ENCODE results near the gene CAMKK1.
"Not testable (repeated sequence)": the region's sequence is repeated elsewhere in the genome, so short reads cannot be mapped to it uniquely, and the experiment has no call there.

Gene CAMKK1

DNA sequence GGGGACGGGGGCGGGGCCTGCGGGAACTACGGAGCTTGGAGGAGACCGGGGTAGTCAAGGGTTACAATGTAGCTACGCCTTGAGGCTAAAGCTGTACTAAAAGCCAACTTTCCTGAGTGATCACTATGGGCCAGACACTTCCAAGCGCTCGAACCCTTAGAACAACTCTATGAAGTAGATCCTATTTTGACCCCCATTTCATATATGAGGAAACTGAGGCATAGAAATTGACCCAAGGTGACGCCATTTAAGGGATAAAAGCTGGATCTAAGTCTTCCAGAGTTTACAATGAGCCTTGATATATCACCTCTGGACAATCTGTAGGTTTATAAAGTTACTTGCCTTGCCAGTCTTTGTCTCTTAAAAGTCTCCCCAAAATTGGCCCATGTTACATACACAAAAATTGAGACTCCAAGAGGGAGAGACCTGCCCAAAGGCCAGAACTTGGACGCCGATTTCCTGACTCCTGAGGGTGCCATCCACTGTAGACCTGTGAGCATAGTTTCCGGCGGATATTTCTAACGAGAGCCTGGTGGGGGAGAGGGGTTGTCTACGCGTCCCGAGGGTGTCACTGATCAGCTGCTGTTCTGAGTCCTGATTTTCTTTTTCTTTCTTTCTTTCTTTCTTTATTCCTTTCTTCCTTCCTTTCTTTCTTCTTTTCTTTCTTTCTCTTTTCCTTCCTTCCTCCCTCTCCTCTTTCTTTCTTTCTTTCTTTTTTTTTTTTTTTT is 46.3 kb downstream of the CAMKK1 start:
- DNase-seq (ENCODE audit: low read depth in 2 of 2): no peak

DNA sequence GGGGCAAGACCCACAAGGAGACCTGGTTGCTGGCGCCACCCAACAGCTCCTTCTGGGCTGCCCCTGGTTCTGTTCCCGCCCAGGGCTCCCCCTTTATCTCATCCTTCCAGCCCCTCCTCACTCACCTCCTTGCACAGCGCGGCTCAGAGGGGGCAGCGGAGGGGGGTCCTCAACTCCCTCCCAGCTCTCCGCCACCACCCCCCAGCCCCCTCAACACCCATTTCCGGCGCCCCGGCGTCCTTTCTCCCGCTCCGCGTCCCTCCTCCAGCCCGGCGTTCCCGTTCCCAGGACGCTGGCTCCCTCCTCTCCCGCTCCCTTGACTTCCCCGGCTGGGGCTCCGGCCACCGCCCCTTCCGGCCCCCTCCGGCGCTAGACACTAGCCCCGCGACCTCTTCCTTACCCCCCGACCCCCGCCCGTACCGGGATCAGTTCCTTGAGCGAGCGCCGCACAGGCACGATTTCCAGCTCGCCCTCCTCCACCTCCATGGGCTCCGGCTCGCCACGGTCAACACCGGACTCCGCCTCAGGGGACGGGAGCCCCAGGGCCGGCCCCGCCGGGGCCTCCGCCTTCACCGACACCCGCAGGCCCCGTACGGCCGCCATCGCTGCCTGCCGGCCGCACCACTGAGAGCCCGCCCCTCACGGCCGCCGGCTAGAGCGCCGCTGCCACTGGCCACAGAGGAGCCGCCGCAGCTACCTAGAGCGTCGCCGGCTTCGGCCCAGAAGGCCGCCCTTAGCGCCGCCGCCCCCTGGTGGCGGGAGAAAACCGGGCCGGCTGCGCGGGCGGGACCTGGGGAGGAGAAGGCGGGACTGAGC is 47.0 kb downstream of the CAMKK1 start, which contains the start of gene NCBP3:
Gene NCBP3 (minus strand): TSS at position 626 of the 816 bp plus-strand sequence. CDS start 23 bp downstream, at position 603.
- peak; percentile 77 to 78 for DNase-seq (ENCODE audit: low read depth in 2 of 2)

DNA sequence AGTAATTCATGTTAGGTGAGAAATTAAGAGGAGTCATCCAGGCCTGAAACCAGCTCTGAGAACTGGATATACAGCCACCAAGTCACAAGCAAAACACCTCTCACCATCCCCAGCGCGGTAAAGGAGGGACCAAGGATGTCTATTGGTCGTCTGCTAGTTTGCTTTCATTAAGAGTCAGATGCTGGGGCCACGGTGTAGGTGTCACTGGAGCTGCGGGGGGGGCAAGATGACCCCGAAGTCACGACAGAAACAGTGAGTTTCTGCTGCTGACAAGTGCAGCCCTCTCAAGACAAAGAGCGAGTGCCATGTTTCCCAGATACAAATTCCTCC is 47.6 kb downstream of the CAMKK1 start:
- DNase-seq (ENCODE audit: low read depth in 2 of 2): no peak

DNA sequence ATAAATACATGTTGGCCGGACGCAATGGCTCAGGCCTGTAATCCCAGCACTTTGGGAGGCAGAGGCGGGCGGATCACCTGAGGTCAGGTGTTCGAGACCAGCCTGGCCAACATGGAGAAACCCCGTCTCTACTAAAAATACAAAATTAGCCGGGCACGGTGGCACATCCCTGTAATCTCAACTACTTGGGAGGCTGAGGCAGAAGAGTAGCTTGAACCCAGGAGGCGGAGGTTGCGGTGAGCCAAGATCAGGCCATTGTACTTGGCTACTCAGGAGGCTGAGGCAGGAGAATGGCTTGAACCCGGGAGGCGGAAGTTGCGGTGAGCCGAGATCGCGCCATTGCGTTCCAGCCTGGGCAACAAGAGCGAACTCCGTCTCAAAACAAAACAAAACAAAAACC is 48.3 kb downstream of the CAMKK1 start:
- DNase-seq (ENCODE audit: low read depth in 2 of 2): not testable (repeated sequence)

DNA sequence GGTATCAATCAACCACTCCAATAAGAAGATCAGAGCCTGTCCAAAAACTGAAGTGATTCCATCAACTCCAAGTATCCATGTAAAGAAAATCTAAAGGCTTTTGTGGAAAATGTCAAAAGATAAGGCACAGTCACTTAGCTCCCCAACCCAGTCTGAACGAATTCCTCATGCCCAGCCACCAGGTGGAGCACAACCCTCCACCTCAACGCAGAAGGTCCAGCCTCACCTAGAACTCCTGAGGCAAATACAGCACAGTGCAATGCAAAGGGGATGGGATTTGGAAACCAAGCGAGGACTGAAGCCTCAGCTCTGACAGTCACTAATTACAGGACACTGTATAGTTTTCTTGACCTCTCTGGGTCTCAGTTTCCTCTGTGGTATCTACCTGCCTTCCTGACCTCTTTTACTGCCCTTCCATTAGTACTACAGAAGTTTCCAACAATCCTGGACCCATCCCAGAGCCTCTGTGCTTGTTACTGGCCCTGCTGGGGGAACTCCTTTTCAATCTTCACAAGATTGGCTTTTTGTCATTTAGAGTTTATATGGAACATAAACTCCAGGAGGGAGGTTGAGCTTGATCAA is 48.8 kb downstream of the CAMKK1 start:
- DNase-seq (ENCODE audit: low read depth in 2 of 2): peak in 1 of 2 donors; percentile 25

DNA sequence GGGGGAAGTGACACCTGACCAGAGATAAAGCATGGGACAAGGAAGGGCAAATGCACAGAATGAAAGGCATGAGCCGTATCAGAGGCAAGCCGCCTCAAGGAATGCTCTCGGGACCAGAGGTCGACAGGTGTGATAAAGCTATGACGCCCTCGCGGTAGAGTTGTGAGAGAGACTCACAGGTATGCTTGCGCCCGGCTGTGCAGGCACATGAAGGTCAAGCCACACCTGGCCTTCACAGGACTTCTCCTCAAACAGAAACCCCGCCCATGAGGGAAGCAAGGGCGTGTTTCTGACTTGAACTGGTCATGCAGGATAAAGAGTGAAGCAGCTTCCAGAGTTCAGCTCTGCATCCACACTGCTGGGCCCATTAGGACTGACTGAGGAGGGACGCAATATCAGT is 54.6 kb downstream of the CAMKK1 start:
- DNase-seq (ENCODE audit: low read depth in 2 of 2): no peak

DNA sequence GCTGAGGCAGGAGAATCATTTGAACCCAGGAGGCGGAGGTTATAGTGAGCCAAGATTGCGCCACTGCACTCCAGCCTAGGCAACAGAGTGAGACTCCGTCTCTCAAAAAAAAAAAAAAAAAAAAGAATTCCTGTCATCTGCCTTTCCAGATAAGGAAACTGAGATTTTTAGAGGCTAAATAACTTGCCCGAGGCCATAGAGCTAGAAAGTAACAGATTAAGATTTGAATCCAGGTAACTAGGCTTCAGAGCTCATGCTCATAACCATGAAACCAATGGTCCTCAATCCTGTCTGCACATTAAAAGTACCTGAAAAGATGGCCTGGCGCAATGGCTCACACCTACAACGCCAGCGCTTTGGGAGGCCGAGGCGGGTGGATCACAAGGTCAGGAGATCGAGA is 56.3 kb downstream of the CAMKK1 start:
- DNase-seq (ENCODE audit: low read depth in 2 of 2): no peak

DNA sequence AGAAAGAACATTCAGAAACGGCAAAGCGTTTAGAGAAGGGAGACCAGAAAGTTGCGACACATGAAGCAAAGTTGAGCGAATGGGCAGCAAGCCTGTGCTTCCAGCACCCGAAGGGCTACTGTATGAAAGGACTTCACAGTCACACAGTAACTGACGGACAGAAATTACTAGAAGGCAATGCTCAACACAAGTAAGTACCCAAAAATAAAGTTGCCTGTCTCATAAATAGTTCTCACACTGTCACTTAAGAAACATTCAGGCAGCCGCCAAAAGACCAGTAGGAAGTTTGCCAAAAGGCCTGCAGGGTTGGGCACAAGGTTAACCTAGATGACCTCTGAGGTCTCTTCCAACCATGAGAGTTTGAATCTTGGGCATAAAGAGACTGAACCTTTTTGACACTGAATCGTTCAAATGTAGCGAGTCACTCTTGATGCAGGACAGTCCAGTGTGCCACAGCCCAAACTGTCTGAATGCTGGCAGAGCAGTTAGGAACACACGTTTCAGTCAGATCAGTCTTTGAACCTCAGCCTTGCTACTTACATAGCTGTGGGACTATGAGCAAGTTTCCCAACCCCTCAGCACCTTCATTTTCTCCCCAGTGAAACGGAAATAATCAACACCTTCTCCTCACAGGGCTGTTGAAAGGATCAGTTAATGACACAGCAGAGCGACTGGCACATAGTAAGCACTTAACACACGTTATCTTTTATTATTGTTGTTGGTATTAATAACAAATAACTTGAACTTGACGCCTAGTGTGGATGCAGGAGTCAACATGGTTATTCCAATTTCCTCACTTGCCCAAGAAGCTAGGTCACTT is 57.2 kb downstream of the CAMKK1 start:
- no peak for DNase-seq (ENCODE audit: low read depth in 2 of 2)

DNA sequence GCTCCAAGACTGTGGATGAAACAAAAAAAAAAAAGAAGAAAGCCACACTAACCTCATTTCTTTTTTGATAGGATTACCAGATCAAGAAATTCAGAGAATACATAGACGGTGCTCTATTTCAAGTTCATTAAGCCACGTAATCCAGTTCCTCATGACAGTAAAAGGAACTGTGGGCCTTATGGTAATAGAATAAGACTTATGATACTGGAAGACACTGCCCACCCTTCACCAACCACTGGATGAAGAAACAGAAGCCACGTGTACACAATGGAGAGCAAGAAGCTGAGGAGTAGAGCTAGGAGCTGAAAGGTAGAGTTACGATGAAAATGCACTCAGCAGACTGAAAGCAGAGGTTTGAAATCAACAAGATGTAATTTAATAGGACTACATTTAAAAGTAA is 58.0 kb downstream of the CAMKK1 start:
- DNase-seq (ENCODE audit: low read depth in 2 of 2): no peak

DNA sequence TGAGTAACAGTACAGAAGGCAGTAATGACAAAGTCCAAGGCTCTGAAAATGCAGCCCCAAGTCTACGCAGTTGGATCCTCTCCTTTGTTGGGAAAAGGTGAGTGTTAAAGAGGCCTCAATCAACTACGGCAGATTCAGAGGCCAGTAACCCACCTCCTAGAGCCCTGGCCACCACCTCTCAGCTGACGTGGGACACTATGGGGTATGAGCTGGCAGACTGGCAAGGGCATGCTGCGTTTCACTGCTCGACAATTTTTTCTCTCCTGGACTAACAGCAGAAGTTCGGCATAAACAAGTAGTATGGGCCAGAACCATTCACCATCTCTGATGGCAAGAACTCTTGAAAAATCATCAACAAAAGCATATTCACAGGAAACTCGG is 64.0 kb downstream of the CAMKK1 start:
- no peak for DNase-seq (ENCODE audit: low read depth in 2 of 2)

DNA sequence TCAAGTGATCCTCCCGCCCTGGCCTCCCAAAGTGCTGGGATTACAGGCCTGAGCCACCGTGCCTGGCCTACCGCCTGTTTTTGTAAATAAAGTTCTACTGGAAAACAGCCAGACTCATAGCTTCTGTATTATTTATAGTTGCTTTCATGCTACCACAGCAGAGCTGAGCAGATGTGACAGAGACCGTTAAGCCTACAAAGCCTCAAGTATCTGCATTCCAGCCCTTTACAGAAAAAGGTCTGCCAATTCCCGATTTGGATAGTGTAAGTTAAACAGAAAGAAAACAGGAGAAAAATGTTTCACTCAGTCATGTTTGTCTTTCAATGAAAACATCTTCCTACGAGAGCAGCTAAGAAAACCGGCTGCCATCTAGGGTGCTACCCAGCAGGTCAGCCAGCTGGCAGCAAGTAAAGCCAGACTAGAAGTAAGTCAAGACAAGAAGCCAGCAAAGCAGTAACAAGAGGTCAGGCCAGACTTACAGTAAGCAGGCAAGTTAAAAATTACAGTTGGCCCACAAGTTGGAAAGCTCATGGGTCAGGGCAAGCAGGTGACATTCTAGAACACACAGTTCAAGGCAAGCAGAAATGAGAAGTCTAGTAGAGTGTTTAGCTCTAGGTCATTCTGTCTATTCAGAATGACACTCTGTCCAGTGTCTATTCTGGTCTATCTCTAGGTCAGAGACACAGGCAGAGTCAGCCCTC is 64.6 kb downstream of the CAMKK1 start:
- DNase-seq (ENCODE audit: low read depth in 2 of 2): no peak

DNA sequence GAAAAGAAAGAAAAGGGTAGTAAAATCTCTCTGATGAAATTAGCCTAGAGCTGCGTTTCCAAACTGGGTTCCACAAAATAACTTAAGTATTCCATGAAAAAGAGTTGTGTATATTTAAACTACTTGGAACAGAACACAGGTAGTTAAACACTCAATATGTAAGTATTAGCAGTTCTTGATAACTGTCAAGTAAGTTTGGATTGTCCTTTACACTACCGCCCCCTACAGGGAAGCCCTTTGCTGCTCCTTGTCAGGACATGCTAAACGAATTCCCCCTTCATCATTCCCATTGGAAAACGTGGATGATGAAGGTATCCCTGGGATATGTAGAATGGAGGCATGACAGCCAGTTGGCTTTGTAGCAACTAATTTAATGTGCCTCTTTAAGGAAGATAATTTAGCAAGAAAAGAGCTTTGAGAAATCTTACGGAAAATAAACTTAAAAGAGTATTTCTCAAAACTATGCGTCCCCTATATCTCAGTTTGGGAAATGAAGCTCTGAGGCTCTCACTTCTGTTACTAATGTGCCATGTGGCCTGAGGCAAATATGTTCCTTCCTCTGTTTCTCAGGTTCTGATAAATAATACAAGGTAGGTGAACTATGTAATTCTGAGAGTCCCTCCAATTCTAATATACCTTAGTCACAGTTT is 65.6 kb downstream of the CAMKK1 start:
- DNase-seq (ENCODE audit: low read depth in 2 of 2): peak; percentile 40 to 60

DNA sequence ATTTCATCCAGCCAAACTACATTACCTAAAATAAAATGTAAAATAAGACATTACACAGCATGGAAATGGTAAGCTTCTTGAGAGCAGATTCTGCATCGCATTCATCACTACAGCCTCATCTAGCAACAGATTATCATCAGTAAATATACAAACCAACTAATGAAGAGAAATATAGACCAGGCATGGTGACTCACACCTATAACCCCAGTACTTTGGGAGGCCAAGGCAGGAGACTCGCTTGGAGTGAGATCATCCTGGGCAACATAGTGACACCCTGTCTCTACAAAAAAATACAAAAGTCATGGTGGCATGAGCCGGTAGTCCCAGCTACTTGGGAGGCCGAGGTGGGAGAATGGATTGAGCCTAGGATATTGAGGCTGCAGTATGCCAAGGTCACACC is 66.7 kb downstream of the CAMKK1 start:
- no peak for DNase-seq (ENCODE audit: low read depth in 2 of 2)

DNA sequence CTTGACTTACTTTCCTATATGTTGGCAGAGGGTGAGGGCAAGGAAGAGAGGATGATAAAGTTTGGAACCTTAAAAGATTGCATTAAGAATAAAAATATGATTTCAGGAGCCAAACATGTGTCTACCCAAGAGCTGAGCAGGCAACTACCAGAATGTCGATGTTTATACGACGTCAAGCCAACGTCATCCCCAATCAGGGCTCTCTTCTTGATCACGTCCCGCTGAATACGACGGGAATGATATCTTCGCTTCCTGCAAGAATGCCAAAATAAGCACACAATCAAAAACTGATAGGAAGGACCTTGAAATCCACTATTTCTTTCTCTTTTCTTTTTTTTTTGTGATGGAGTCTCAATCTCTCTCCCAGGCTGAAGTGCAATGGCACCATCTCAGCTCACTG is 71.8 kb downstream of the CAMKK1 start:
- DNase-seq (ENCODE audit: low read depth in 2 of 2): no peak

DNA sequence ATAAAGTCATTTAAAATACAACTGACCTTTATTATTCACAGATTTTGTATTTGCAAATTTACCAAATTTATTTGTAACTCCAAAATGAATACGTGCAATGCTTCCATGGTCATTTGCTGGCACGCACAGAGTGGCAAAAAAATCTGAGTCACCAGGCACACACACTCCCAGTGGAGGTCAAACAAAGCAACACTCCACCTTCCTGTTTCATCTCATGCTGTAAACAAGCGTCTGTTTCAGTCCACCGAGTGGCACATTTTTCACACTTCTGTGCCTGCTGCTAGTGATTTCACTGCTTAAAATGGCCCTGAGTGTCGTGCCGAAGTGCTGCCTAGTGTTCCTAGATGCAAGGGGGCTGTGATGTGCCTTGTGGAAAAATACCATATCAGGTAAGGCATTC is 74.1 kb downstream of the CAMKK1 start:
- DNase-seq (ENCODE audit: low read depth in 2 of 2): no peak

DNA sequence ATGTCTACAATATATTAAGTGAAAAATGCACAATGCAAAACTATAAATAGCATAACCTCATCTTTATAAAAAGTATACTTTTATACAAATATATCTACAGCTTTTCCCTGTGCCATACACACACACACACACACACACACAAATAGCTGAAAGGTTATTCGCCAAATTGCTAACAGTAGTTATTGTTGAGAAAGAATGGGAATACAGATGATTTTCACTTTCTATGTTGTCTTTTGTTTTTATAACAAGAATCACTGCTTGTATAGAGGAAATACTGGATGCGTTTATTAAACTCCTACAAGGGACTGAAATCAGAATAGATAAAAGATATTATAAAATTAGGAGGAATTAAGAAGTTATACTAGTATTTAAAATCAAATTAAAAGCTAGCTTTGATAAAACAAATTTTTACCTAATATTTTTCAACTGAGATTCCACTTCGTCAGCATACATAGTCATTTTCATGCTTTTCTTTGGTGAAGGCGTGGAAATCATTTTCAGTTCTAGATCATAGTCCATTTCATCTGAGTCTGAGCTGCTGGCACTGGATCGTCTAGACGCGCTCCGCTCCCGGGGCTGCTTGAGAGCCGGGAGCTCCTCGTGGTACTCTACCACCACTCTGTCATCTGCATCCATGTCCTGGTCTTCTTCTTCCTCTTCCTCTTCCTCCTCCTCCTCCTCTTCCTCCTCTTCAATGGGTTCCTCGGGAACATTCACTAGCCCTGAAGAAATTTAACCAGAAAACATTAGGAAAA is 74.8 kb downstream of the CAMKK1 start:
- DNase-seq (ENCODE audit: low read depth in 2 of 2): no peak

DNA sequence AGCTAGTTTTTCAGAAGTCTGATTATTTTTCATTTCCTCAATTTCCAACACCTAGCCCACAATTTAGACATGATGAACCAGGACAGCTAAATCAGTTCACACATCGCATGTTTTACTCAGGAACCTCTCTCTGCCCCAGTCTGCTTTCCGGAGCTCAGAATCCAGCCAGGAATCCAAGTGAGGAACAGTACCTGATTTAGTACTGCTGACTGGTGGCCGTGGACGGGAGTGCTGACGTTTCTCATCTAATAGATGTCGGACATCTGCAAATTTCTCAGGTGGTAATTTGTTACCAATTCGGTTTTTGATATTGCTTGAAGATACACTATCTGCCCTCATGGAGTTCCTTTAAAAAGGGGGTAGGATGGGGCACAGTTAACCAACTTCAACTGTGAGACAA is 76.9 kb downstream of the CAMKK1 start:
- DNase-seq (ENCODE audit: low read depth in 2 of 2): no peak

DNA sequence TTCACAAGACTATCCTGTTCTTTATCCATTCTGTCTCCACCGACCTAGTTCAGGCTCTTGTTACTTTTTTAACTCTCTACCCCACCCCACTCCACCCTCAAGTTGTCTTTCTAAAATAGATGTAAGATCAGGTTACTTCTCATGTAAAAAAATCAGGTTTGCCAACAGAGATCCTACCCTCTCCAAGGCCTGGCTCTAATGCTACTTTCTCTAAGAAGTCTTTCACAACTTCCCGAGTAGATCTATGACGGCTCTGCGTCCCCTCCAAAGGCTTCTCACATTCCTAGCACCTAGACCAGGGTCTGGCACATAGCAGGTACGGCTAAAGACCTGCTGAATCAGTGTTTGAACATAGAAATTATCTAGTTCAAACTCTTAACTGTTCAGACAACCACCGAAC is 77.7 kb downstream of the CAMKK1 start:
- DNase-seq (ENCODE audit: low read depth in 2 of 2): no peak

DNA sequence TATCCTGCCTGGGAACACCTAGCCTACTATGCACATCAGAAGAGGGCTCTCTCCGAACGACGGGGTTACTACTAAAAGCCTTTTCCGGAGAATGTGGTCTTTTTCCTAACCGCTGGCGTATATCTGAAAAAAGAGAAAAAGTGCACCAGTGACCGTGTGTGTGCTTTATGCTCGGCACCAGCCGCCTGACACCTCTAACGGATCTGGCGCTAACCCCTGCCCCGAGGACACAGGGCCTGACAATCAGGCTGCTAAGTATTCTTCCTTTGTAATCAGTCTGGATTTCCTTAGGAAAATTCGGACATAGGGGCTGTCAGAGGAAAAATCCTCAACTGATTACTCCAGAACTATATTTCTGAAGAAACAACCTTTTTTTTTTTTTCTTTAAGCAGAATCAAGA is 78.5 kb downstream of the CAMKK1 start:
- DNase-seq (ENCODE audit: low read depth in 2 of 2): no peak

DNA sequence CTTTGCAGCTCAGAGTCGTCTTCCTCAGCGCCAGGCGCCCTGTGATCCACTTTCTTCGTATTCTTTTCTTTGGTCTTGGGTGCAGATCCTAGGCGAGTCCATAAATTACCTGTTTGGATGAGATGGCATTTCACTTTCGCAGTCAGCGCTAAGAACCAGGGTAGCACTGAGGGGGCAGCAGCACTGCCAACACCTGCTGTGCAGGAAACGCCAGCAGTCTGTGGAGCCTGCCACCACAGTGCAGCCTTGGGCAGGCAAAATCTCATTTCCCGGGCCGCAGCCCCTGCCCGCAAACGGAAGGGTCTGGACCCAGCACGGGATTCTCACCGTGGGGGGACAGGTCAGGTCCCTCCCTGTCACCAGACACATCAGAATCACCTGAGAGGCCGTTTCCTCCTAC is 79.7 kb downstream of the CAMKK1 start:
- DNase-seq (ENCODE audit: low read depth in 2 of 2): no peak
